Raji (cell line): ENCODE results near the gene PPM1E.

Source experiments
- POLR2A ChIP-seq: IDR thresholded peaks from 2 replicates; pipeline ENCODE4 v1.6.1; 2011; ENCODE audit warnings: low read depth, low read length, control low read depth; ENCODE audit not compliant: insufficient read depth

The PPM1E gene

GRCh38 chr17:58966208-58966607, 210.6 kb downstream of the PPM1E start:
- no peak for TF ChIP-seq POLR2A

DNA sequence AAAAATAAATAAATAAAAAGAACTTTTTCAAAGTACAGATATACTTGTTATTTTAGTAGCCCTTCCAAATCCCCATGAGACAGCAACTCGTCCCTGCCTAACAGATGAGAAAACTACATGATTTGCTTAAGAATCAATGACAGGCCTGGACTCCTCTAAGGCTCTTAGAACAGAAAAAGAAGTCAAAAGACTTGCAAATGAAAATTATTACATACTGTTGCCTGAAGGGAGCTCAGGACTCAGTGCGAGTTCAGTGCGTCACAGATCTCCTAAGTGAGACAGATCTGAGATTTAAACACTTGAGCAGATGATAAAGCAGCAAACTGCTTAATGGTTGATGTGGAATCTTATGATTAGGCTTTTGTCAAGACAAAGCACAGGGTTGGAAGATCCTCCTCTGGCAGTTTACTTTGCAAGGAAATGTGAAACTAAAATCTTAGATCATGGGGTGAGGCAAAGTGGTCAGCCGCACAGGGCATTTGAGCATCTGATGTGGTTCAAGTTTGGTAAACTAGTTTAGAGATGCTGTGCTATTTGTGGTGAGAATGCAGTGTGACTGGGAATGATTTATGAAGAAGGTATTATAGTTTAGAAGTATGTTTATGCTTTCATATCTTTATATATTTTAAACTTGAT, 212.9 kb downstream of the PPM1E start:
- no peak for TF ChIP-seq POLR2A

GRCh38 chr17:58969156-58969555, 213.5 kb downstream of the PPM1E start:
- no peak for TF ChIP-seq POLR2A

DNA sequence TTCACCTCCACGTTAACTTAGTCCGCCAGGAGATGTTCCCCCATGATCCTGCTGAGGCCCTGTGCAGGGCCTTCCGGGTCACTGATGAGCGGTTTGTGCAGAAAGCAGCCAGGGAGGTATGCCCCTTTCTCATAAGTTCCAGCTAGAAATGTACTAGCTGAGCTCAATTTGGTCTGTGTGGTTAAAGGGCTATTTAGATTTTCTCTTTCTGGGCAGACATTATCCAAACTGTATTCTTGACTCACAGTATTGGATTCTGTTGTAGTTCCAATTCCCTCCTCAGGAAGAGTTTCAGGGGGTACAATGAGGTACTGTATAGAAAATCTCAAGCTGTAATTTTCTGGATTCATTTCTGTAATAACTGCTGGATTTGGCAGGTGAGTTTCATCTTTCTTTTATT, 214.0 kb downstream of the PPM1E start:
- TF ChIP-seq POLR2A, result no peak

- no peak for TF ChIP-seq POLR2A
Measured at GRCh38 chr17:58970609-58971450, 215.2 kb downstream of the PPM1E start.

GRCh38 chr17:58974354-58974753, 218.7 kb downstream of the PPM1E start:
- no peak for TF ChIP-seq POLR2A

GRCh38 chr17:58976541-58976940, 220.9 kb downstream of the PPM1E start:
- no peak for TF ChIP-seq POLR2A

- no peak for TF ChIP-seq POLR2A
Measured at GRCh38 chr17:58980706-58981481, 225.2 kb downstream of the PPM1E start.

GRCh38 chr17:58982626-58983025, 227.0 kb downstream of the PPM1E start:
- no peak for TF ChIP-seq POLR2A

DNA sequence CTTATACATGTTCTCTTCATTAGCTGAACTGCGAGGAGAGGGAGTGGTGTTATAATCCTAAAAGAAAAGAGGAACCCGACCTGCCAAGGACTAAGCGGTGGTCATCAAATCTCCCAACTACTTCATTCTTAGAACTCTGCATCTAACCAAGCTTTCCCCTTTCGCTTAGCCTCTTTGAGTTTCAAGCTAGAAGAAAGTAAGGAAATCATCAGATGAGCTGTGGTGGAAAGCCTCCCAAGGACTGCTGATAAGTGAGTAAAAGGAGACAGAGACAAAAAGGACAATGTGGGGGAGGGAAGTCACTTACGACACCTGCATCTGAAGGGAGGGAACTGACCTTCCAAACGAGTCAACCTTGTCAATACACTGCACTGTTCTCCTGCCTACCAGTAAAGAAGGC, 229.7 kb downstream of the PPM1E start:
- TF ChIP-seq POLR2A, result no peak

- no peak for TF ChIP-seq POLR2A
Measured at GRCh38 chr17:58985971-58986370, 230.3 kb downstream of the PPM1E start.

DNA sequence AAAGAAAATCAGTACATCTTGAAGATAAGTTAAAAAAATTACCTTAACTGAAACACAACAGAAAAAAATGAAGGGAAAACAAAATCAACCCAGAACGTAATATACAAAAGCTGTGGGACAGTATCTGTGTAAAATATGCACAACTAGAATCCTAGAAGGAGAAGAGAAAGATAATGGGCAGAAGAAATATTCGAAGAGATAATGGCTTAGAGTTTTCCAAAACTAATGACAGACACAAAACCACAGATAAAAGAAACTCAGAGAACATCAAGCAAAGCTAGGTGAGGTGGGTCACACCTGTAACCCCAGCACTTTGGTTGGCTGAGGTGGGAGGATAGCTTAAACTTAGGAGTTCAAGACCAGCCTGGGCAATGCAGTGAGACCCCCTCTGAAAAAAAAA, 234.0 kb downstream of the PPM1E start:
- TF ChIP-seq POLR2A, result no peak

GRCh38 chr17:58991718-58992331, 236.2 kb downstream of the PPM1E start:
- no peak for TF ChIP-seq POLR2A

GRCh38 chr17:58993311-58993710, 237.7 kb downstream of the PPM1E start:
- TF ChIP-seq POLR2A, result no peak

GRCh38 chr17:58995247-58995940, 239.7 kb downstream of the PPM1E start:
- TF ChIP-seq POLR2A, result no peak
